DND-41 (cell line): Measurements from ENCODE around the gene KCNG1.

Experiments used
- ATAC-seq: fragments of 200-7000 bp; cut with Tn5 transposase; 3 replicates; pipeline ENCODE4 v1.9.1; 2021; ENCODE audit warnings: low read depth; ENCODE audit not compliant: insufficient read depth
- DNase-seq: peaks from one replicate; pipeline ENCODE4 v3.0.0-alpha.2; 2020
- H2AFZ ChIP-seq: 2 replicates; pipeline ENCODE4 v1.6.0; 2012; ENCODE audit warnings: low read depth, low read length
- H3K27ac ChIP-seq: 2 replicates; pipeline ENCODE4 v1.5.1; 2012; ENCODE audit warnings: low read length, inconsistent platforms
- H3K27me3 ChIP-seq: fragments of 200-600 bp; sonication (generic); 2 replicates; pipeline ENCODE4 v1.6.0; 2012; ENCODE audit warnings: low read length, mild to moderate bottlenecking, inconsistent platforms; ENCODE audit not compliant: insufficient read depth, poor library complexity
- H3K36me3 ChIP-seq: 2 replicates; pipeline ENCODE4 v1.5.1; 2012; ENCODE audit warnings: low read length, inconsistent platforms; ENCODE audit not compliant: insufficient read depth
- H3K4me1 ChIP-seq: 2 replicates; pipeline ENCODE4 v1.5.1; 2012; ENCODE audit warnings: mild to moderate bottlenecking, low read length; ENCODE audit not compliant: insufficient read depth
- H3K4me2 ChIP-seq: 2 replicates; pipeline ENCODE4 v1.6.0; 2012; ENCODE audit warnings: mild to moderate bottlenecking, moderate library complexity, low read length, inconsistent platforms; ENCODE audit not compliant: insufficient read depth
- H3K4me3 ChIP-seq, 2 experiments: fragments of 200-600 bp in 1 of 2; shearing (Covaris generic) in 1 of 2; 2 replicates each; pipeline ENCODE4 v1.5.1; 2012 to 2016; ENCODE audit warnings: inconsistent platforms in 2 of 2, low read length in 2 of 2, mild to moderate bottlenecking in 2 of 2, low read depth in 1 of 2, moderate library complexity in 1 of 2
- H3K79me2 ChIP-seq: 2 replicates; pipeline ENCODE4 v1.6.0; 2012; ENCODE audit warnings: low read length, inconsistent platforms; ENCODE audit not compliant: insufficient read depth
- H3K9ac ChIP-seq: 2 replicates; pipeline ENCODE4 v1.6.0; 2012; ENCODE audit warnings: low read depth, mild to moderate bottlenecking, inconsistent platforms, low read length, moderate library complexity
- H3K9me3 ChIP-seq: 2 replicates; pipeline ENCODE4 v1.5.1; 2012; ENCODE audit warnings: low read length, moderate library complexity, mild to moderate bottlenecking, inconsistent platforms; ENCODE audit not compliant: insufficient read depth, severe bottlenecking
- H4K20me1 ChIP-seq: 2 replicates; pipeline ENCODE4 v1.6.0; 2012; ENCODE audit warnings: low read length; ENCODE audit not compliant: insufficient read depth
- EZH2 ChIP-seq: IDR thresholded peaks from 3 replicates; pipeline ENCODE4 v1.6.1; 2012; ENCODE audit warnings: borderline replicate concordance, low read depth, mild to moderate bottlenecking, moderate library complexity, low read length, inconsistent platforms; ENCODE audit not compliant: severe bottlenecking
- TF ChIP-seq, protein P1 (sequence below): IDR thresholded peaks from 2 replicates; pipeline ENCODE4 v1.5.1; 2012; ENCODE audit warnings: borderline replicate concordance, low read length, moderate library complexity, mild to moderate bottlenecking; ENCODE audit not compliant: poor library complexity, severe bottlenecking; ENCODE audit errors: extremely low read depth

The KCNG1 gene

DNA sequence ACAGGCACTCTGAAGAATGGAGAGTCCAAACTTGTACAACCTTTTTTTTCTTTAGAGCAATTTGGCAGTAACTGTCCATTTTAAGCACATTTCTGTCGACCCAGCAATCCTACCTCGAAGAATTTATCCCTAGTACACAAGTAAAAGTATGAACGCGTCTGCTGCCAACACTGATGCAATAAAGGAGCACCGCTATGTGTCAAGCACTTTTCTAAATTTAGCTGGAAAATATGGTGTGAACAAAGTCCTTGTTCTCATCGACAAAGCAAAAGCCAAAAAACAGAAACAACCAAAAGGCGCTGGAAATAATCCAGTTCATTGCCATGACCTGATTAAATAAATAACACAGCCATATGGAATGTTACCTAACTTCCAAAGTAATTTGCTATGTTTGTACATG is 65.6 kb downstream of the KCNG1 start:
- Histone ChIP-seq H3K4me2 (peak overlapping the region; percentile 96), H3K36me3 (peaks cover 43% of the 10 kb centered on the region), H3K27me3 (no peaks in the 10 kb centered on the region), H3K27ac (peak overlapping the region; percentile 43; the same call in 1 of the 2 replicates), H3K9me3 (no peaks in the 10 kb centered on the region), H4K20me1 (peaks cover 48% of the 10 kb centered on the region), H2AFZ (no peak overlapping the region), H3K4me3 (peak overlapping the region; percentile 82), H3K79me2 (peaks cover 77% of the 10 kb centered on the region), H3K9ac (peak overlapping the region; percentile 75), H3K4me1 (peaks cover 53% of the 10 kb centered on the region)
- no peak for ATAC-seq
- no peak for DNase-seq
- TF ChIP-seq EZH2 = no peak
- TF ChIP-seq, protein P1, sequence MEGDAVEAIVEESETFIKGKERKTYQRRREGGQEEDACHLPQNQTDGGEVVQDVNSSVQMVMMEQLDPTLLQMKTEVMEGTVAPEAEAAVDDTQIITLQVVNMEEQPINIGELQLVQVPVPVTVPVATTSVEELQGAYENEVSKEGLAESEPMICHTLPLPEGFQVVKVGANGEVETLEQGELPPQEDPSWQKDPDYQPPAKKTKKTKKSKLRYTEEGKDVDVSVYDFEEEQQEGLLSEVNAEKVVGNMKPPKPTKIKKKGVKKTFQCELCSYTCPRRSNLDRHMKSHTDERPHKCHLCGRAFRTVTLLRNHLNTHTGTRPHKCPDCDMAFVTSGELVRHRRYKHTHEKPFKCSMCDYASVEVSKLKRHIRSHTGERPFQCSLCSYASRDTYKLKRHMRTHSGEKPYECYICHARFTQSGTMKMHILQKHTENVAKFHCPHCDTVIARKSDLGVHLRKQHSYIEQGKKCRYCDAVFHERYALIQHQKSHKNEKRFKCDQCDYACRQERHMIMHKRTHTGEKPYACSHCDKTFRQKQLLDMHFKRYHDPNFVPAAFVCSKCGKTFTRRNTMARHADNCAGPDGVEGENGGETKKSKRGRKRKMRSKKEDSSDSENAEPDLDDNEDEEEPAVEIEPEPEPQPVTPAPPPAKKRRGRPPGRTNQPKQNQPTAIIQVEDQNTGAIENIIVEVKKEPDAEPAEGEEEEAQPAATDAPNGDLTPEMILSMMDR = no peak

DNA sequence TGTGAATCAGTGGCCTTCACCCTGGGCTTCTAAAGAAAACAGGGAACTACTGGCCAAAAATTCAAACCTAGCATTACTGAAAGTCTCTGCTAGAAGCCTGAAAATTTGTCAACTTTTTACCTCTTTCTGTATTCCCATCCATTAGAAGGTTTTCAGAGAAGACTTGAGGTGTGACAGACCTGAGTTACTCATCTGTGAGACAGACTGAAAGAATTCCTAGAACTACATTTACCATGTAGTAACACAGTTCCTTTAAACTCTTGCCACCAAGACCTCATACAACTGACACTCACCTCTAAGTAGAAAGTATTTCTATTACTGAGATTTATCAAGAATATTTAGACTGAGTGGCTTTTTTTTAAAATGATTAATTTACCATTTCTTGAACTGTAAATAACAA is 69.1 kb downstream of the KCNG1 start:
- Histone ChIP-seq H4K20me1 (peaks cover 39% of the 10 kb centered on the region), H3K36me3 (peaks cover 64% of the 10 kb centered on the region), H3K27ac (no peak overlapping the region), H3K9ac (no peak overlapping the region), H3K27me3 (no peaks in the 10 kb centered on the region), H3K79me2 (peaks cover 90% of the 10 kb centered on the region), H2AFZ (no peak overlapping the region), H3K4me2 (0 out of 2 replicates have a peak overlapping the region, but pooled peaks have one; percentile 6), H3K4me1 (peaks cover 37% of the 10 kb centered on the region), H3K9me3 (no peaks in the 10 kb centered on the region), H3K4me3 (no peak overlapping the region)
- DNase-seq = no peak
- TF ChIP-seq, protein P1 = no peak
- TF ChIP-seq EZH2 = no peak
- ATAC-seq = no peak
